GM19328 (cell line): ENCODE results near the gene SKAP1.
"Not testable (repeated sequence)": the region's sequence is repeated elsewhere in the genome, so short reads cannot be mapped to it uniquely, and the experiment has no call there.

Experiments
- ATAC-seq: cut with Tn5 transposase; IDR thresholded peaks from one replicate; pipeline ENCODE4 v1.9.1; 2021; ENCODE audit warnings: mild to moderate bottlenecking, moderate library complexity; ENCODE audit not compliant: unreplicated experiment

SKAP1 gene

DNA sequence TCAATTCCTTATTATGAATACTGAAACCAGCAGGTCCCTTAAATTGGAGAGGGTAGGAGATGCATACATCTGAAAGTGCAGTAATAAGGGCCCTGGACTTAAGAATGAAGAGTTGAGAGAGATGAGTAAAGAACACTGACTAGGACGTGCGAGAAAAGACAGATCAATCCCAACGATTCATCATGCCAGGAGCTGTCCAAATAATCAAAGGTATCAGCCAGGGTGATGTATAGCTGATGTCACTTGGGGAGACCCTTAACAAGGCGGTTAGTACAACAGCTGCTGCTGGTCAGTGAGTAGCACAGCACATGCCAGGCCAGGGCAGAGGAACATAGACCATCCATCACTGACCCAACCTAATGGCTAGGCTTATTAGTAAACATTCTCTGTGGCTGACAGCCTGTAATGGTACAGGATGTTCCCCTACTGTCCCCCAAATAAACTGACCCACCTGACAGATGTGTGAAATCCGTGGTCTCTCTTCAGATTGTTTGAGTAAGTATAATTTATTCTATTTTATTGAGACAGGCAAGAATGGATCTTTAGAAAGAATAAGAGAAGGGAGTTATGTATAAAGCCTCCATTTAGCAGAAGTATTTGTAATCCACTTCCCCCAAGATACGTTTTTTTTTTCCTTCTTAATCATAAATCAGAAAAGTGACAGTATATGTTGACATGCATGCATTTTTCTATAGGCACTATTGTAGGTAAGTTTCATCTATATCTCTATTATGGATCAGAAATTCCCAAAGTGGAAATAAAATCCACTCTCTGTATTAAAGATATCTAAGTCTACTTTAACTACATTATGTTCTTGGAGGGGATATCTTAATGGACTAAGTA lies 204.1 kb downstream of the SKAP1 start:
- no peak for ATAC-seq

DNA sequence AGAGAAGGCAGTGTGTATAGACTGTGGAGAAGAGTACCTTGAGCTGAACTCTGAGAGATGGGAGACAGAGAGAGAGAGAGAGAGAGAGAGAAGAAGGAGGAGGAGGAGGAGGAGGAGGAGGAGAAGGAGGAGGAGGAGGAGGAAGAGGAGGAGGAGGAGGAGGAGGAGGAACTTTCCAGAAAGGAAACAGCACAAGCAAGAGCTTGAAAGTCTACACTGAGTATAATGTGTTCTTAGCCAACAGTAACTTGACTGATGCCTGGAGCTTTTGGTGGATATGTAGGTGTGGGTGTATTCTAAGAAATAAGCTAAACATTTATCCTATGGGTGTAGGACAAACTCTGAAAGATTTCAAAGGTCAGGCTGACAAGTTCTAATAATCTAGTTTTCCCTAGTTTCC lies 206.1 kb downstream of the SKAP1 start:
- ATAC-seq = no peak

DNA sequence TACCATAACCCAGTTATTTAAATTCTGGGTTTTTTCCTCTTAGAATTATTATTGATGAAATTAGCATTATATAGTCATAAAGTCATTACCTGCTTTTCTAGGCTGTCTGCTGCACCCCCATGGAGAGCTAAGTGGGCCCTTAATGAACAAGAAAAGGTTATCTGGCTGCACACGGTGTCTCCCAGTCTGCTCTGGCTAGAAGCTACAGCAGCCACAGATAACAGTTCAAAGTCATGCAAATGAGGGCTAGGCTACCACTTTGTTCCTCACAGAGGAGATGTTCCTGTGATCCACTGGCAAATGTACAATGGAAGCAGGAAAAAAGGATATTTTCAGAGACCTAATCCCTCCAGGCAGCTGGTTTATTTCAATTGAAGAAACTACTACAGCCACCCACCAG lies 210.4 kb downstream of the SKAP1 start:
- no peak for ATAC-seq

DNA sequence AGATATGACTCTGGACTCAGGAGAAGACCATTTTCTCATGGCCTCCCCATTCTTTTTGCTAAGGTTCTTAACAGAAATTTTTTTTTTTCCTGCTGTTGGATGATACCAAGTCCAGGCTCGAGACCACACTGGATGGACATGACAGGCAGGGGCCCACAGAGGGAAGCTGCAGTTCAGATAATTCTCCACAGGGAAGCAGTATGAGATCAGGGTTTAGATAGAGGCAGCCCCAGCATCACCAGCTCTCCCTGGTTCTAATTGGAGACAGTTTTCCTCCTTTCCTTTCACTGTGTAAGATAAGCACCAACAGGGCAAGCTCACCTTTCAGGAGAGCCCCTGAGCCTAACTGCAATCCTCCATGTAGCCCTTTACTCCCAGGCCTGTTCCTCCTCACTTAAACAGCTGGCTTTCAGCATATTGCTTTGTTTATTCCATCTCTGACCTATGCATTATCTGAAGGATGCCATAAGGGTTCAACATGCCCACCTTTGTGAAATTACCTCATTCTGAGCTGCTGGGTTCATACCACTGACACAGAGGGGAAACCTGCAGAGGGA lies 214.4 kb downstream of the SKAP1 start:
- no peak for ATAC-seq

DNA sequence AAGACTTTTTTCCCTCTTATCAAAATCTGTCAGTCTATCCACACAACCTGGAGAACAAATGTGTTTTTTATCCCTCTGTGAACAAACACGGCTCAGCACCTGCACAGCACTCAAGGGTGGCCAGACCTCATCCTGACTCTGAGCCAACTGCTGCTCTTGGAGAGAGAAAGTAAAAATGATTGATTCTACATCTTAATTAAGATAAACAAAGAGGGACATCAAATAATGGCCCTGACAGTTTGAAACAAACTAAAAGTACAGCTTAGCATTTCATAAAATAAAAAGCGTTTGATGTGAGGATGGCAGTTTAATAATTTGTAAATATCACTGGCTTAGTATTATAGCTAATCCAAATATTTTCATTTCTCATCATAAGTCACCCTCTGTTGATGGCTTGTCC lies 216.2 kb downstream of the SKAP1 start:
- ATAC-seq = no peak

DNA sequence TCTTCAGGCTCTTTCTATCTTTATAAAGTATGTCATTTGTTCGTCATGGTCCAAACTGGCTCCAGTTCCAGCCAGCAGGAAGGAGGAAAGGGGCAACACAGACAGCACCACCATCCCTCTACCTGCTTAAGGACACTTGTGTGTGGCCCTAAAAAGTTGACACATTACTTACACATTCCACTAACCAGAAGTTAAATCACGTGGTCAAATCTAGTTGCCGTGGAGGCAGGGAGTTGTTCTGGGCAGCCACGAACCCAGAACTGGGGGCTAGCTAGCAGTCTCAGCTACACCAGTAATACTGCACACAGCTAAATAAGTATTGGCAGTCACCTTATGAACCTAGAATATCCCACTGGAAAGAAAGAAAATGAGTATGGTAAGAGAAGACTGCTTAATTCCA lies 218.2 kb downstream of the SKAP1 start:
- no peak for ATAC-seq

DNA sequence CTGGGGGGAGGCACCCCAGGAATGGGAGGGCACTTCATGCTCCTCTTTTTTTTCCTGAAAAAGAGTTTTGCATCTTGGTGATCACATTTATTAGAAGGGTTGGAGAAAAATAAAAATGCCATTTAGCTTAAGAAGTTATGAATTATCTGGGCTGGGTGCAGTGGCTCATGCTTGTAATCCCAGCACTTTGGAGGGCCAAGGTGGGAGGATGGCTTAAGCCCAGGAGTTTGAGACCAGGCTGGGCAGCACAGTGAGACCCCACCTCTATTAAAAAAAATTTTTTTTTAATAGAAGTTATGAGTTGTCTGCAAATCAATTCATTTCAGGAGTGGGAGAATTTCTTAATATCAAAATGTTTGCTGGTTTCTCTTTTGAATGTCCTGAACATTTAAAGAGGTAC lies 219.0 kb downstream of the SKAP1 start:
- ATAC-seq = no peak

DNA sequence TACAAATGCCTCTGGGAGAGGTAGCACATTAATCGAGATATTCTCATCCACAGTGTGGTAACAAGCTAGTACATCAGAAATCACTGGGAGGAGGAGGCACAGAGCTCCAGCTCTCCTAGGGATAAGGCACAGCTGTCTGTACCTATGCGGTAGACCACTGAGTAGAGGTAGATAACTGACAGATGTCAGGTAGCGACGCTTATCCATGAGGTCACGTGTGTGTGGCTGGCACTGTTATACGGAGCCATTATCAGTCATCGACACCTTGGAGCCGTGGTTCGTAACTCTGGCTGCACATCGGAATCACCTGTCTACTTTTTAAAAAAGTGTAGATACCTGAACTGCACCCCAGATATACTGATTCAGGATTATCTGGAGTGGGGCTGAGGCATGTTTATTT lies 220.0 kb downstream of the SKAP1 start:
- ATAC-seq = no peak

DNA sequence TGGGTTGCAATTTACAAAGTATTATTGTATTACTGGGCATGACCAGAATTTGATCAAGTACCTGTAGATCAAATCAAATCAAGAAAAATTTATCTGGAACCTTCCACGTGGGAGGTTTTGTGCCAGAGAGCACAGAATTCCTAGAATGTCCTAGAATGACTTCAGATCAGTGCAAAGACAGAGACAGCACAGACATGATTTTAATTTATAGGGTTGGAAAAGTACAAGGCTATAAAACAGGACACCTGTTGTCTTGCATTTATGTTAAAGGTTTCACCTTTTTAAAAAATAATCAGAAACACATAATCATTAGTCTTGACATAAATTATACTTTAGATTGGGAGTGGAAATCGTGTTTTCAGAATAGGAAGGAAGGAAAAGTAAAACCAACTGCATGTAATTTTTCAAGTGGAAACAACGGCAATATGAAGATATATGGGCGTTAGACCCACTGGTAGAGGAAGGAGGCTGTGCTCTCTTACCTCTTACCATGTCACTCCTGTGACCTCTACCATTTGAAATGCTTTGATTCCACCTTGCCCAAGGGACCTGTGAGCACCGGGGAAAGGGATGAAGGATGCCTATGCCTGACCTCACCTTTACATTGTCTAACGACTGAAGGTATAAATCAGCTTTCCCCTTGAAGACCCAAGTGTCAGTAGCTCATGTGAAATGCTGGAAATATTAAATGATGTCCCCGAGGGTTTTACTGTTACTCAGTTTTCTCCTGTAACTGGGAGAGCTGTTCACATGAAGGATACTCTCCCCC lies 222.1 kb downstream of the SKAP1 start:
- no peak for ATAC-seq

DNA sequence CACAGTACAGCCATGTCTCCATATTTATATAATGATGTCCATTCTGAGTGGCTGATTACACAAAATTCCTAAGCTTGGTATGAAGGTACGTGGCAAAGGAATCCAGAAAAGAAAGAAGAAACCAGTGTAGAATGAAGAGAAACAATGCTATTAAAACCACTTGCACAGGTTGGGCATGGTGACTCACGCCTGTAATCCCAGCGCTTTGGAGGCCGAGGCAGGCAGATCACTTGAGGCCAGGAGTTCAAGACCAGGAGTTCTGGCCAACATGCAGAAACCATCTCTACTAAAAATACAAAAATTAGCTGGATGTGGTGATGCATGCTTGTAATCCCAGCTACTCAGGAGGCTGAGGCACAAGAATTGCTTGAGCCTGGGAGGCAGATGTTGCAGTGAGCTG lies 223.0 kb downstream of the SKAP1 start:
- not testable (repeated sequence) for ATAC-seq

DNA sequence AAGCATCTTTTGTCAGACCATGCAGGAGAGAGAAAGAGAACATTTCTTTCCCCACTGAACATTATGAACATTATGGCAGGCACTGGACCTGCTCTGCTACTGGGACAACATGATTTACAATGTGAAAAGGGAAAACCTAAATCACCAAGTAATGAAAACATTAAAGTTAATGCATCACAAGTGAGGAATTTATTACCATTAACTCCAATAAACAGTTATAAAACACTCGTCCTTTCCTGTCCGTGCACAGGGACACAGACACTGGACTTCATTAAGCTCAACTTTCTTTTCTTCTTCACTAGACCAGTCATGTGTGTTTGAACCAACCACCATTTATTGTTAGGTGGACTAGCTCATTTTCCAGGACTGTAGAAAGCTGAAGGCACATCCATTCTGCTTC lies 227.1 kb downstream of the SKAP1 start:
- ATAC-seq = no peak

DNA sequence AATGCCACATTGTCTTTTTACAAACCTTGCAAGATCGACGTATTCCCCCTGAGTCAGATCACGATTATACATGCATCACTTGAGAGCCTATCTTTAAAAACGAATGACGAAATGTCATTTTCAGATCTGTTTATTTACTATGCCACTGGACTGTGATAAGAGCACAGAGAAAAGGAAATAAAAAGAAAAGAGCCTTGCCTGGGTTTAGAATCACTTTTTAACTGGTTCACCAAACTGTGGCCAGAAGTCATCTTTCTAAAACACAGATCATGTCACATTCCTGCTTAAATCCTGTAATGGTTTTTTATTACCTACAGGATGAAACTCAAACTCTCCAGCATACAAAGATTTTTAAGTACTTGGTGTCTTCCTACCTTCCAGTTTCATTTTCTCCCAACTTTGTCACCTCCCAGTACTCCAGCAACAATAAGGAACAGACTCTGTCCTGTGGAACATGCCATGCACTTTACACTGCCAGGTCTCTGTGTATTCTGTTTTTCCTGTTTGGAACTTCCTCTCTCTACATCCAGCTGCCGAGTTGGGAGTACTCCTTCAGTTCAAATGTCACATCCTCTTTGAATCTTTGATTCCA lies 231.0 kb downstream of the SKAP1 start:
- ATAC-seq = no peak

DNA sequence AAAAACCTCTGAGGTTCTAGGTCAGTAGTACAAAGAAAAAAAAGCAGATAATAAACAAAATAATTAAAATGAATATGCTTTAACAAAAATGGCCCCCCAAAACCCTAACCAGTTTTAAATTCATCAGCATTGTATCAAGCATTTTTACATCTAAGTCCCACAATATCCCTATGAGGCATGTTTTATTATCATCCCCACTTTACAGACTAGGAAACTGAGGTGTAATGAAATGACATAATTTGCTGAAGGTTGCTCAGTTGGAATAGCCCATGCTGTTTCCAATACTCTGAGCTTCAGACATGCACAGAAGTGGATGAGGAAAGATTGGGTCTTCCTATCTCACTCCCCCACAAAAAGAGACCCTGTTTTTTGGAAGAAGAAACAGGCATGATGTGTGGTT lies 234.1 kb downstream of the SKAP1 start:
- no peak for ATAC-seq

DNA sequence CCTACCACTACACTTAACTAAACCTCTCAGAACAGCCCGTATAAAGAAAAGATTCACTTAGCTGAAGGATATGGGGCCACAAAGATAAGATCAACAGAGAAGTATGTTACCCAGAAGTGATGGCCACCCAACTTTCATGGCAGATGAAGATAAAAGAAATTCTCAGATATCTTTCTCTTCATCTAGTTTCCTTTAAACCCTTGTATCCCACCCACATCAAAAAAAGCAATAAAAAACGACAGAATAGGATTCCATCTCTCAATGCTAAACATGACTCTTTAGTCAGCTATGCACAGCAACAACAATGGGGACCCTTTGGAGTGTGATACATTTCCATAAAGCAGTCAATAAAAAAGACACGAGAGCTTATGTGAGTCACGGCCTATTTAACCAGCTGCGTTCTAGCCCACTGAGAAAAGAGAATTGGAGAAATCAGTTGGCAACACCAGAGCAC lies 235.9 kb downstream of the SKAP1 start:
- ATAC-seq = no peak

DNA sequence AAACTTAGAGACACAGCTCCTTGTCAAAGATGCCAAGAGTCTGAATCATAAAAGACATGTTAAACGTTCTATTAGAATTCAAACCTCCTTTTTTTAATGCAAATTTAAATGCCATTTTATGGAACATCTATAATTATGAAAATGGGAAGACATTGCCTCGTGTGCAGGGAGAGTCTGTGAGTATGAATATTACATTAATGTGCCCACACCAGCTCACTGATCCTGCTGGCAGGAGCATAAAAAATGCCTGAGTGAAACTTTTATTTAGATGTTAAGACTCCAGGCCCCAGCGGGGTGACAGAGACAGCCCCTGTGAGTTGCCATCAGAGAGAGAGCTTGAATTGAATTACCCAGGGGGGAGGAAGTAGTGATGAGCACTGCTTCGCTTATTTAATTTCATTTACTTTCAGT lies 237.7 kb downstream of the SKAP1 start:
- ATAC-seq = no peak

DNA sequence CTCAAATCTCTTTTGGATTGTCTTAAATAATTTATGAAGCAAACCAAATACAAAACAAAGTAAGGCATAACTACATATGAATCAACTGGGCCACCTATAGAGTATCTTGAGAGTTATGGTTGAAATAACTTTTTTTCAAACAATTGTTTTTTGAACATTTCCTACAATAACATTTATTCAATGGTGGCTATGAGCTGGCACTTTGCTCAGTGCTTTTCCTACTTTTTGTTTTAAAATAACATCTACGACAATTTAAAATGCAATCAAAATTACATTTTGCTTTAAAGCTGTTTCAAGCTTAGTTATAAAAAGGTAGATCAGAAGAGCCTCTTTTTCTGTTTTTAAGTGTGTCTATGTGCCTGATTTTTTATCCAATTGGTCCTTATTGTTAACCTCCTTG lies 238.7 kb downstream of the SKAP1 start:
- no peak for ATAC-seq

DNA sequence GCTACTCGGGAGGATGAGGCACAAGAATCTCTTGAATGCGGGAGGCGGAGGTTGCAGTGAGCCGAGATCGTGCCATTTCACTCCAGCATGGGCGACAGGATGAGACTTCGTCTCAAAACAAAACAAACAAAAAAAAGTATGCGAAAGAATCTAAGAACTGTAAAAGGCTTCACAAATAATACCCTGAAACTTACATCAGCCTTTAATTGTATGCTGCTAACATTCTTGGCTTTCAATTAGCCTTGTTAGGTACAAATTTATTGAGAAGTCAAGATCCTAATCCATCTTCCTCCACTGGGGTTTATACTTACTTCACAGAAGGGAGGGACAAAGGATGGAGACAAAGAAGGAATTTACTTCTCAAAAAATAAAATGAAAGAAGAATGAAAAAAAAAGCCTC lies 239.1 kb downstream of the SKAP1 start:
- no peak for ATAC-seq

DNA sequence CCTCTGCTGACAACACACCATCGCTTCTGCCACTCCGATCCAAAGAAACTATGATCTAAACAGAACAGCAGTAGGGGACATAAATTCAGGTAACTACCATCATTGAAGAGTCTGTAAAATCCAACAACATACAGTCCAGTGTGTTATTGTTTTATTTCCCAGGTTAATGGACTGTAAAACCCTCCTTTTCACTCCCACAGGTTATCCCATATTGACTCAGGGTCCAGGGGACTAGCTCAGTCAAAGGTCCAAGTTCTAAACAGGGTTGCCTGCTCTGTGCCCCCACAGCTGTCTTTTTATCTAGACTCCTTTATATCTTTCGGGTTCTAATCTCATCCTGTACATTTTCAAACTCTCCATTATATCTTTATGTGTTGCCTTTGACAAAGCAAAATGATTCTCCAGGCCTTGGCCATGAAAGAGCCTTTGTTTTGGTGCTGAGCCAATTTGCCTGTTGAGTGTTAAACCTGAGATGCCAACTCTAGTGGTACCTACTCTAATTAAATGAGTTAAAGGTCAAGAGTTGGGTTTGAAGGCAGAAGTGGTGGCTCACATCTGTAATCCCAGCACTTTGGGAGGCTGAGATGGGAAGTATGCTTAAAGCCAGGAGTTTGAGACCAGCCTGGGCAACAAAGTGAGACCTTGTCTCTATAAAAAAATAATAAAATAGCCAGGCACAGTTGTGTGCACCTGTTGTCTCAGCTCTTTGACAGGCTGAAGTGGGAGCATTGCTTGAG lies 242.0 kb downstream of the SKAP1 start:
- ATAC-seq = no peak

DNA sequence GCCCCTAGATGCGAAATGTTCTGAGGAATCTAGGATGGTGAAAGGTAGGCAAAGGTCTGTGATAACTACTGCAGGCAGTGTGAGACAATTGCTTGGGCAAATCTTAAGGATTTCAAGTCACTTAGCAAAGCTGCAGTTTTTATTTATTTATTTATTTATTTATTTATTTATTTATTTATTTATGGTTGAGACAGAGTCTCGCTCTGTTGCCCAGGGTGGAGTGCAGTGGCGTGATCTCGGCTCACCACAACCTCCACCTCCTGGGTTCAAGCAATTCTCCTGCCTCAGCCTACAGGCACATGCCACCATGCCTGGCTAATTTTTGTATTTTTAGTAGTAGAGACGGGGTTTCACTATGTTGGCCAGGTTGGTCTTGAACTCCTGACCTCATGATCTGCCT lies 243.7 kb downstream of the SKAP1 start:
- ATAC-seq = not testable (repeated sequence)

DNA sequence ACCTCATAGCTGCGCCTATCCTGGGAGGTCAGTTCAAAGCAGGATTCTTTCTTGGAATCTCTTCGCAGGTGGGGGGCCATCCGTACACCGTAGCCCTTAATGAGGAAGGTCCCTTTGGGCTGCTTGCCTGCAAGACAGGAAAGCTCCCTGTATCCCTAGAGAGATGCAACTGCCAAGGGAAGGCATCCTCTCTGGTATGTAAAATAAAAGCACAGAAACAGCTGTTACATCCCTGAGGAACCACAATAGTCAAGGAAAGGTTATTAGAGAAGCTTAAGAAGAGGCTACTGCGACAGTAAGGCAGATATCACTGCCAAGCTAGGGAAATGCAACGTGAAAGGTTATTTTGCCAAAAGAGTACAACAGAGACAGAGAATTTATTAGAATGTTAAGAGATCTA lies 245.3 kb downstream of the SKAP1 start:
- ATAC-seq = no peak

DNA sequence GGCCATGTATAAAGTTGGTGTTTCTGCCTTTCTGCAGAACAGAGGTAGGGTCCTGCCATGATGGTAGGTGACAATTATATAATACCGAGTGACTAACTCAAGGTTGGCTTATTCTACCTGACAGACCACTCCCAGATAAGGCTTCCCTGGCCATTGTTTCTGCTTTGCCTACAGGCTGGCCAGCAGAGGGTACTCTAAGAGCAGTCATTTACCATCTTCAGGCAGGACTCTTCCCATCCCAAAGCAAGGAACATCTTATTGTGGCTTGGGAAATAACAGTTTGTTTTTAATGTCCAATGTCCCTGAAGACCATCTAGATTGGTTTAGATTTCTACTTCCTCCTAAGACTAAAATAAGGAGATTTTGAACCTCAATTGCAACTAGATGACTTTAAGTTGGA lies 248.4 kb downstream of the SKAP1 start:
- ATAC-seq = no peak
